Natural killer cell (primary cell): ENCODE results near the gene ATP6V0C. TPM values are rescaled to one million over a fixed set of nuclear protein-coding genes. Genes with fewer than 3 reads are reported as not detected.
A peak's percentile ranks its signal among the peaks of the same experiment; 100 is the strongest.

Experiments
- ATAC-seq, 3 donors: fragments of 150-1000 bp in 2 of 3; fragments of 200-7000 bp in 1 of 3; cut with Tn5 transposase; 1 replicate in 1 of 3; 2 replicates in 2 of 3; pipeline ENCODE4 v1.10.0; 2021; ENCODE audit warnings: mild to moderate bottlenecking in 2 of 3, moderate library complexity in 2 of 3
- DNase-seq, 2 donors: peaks; one replicate each; pipeline versions ENCODE4 v3.0.0 to v3.0.0-alpha.2; 2013 to 2021; ENCODE audit warnings: mixed read lengths in 1 of 2
- H3K27ac ChIP-seq: one replicate; pipeline ENCODE4 v1.5.1; 2013; ENCODE audit warnings: mild to moderate bottlenecking, low read length
- H3K27me3 ChIP-seq: one replicate; pipeline ENCODE4 v1.6.1; 2013; ENCODE audit warnings: low read length; ENCODE audit not compliant: control insufficient read depth, insufficient read depth
- H3K36me3 ChIP-seq: one replicate; pipeline ENCODE4 v1.6.1; 2013; ENCODE audit warnings: low read length; ENCODE audit not compliant: control insufficient read depth, insufficient read depth
- H3K4me1 ChIP-seq: one replicate; pipeline ENCODE4 v1.6.1; 2013; ENCODE audit warnings: low read length; ENCODE audit not compliant: control insufficient read depth, insufficient read depth
- H3K4me3 ChIP-seq: one replicate; pipeline ENCODE4 v1.5.1; 2013; ENCODE audit warnings: low read length
- H3K9me3 ChIP-seq: one replicate; pipeline ENCODE4 v1.6.1; 2013; ENCODE audit warnings: low read length; ENCODE audit not compliant: control insufficient read depth, insufficient read depth
- H3K27ac Mint-ChIP-seq, 2 donors: one replicate each; pipeline ENCODE4 v1.8.0; 2022; ENCODE audit warnings: mild to moderate bottlenecking in 2 of 2, mixed read lengths in 2 of 2, moderate library complexity in 1 of 2
- H3K27me3 Mint-ChIP-seq, 2 donors: one replicate each; pipeline ENCODE4 v1.8.0; 2022; ENCODE audit warnings: low read depth in 2 of 2, mixed read lengths in 2 of 2
- H3K36me3 Mint-ChIP-seq: one replicate; pipeline ENCODE4 v1.8.0; 2022; ENCODE audit warnings: mixed read lengths
- H3K4me1 Mint-ChIP-seq, 2 donors: one replicate each; pipeline ENCODE4 v1.8.0; 2022; ENCODE audit warnings: mixed read lengths in 2 of 2
- H3K4me3 Mint-ChIP-seq: one replicate; pipeline ENCODE4 v1.8.0; 2022; ENCODE audit warnings: mild to moderate bottlenecking, moderate library complexity, mixed read lengths
- H3K9me3 Mint-ChIP-seq, 2 donors: one replicate each; pipeline ENCODE4 v1.8.0; 2022; ENCODE audit warnings: mixed read lengths in 2 of 2
- CTCF ChIP-seq: fragments of 200-600 bp; IDR thresholded peaks from one replicate; pipeline ENCODE4 v1.8.0; 2022; ENCODE audit warnings: antibody characterized with exemption
- WGBS: methylation state at CpG from one replicate; pipeline ENCODE4 v1.1.7; 2013; ENCODE audit warnings: missing lambda C conversion rate; ENCODE audit not compliant: insufficient coverage; 5-methylcytosine and 5-hydroxymethylcytosine counted together
- intact Hi-C: fragments of 100-400 bp; cut with micrococcal nuclease; formaldehyde crosslinking; loops from one replicate; pipeline ENCODE4 v1.14.2; 2022
- total RNA-seq, 4 donors: library from RNA; stranded (reverse); fragments of 120-200 nt in 1 of 4; gene quantifications; one replicate each; pipeline versions ENCODE4 v1.2.3 to v1.2.4, GENCODE V29; 2013 to 2022

ATP6V0C gene
- total RNA-seq, 3 donors from 2014 or later (not counting 1 experiment from before 2014, with no cell fraction given), result 183 to 242 (median 217) TPM

GRCh38 chr16:2499890-2500429 lies 13.8 kb upstream of the ATP6V0C start:
- Histone ChIP-seq H3K9me3 (no peaks in the 10 kb centered on the region), H3K4me1 (peaks cover 11% of the 10 kb centered on the region), H3K36me3 (peaks cover 6% of the 10 kb centered on the region), H3K27me3 (no peaks in the 10 kb centered on the region), H3K4me3 (no peak overlapping the region), H3K27ac (no peak overlapping the region)
- H3K9me3 Mint-ChIP-seq, result no peaks in the 10 kb centered on the region
- no peak overlapping the region for H3K4me3 Mint-ChIP-seq
- H3K27ac Mint-ChIP-seq, result no peak overlapping the region
- no peaks in the 10 kb centered on the region for H3K27me3 Mint-ChIP-seq
- ATAC-seq (no peak), DNase-seq (no peak)
- H3K4me1 Mint-ChIP-seq, result peaks cover 0 to 4% of the 10 kb centered on the region in 2 donors
- no peaks in the 10 kb centered on the region for H3K36me3 Mint-ChIP-seq
- WGBS, result 94% methylated on average over 29 of the region's 29 CpGs
- intact Hi-C loops, result no loop called here
- no peak for TF ChIP-seq CTCF

GRCh38 chr16:2500430-2500917 lies 13.3 kb upstream of the ATP6V0C start:
- Histone ChIP-seq H3K27ac (no peak overlapping the region), H3K4me3 (no peak overlapping the region), H3K36me3 (peaks cover 6% of the 10 kb centered on the region), H3K9me3 (no peaks in the 10 kb centered on the region), H3K27me3 (no peaks in the 10 kb centered on the region), H3K4me1 (peaks cover 11% of the 10 kb centered on the region)
- DNase-seq, result no peak
- Mint-ChIP-seq H3K27ac (no peak overlapping the region), H3K9me3 (no peaks in the 10 kb centered on the region), H3K36me3 (no peaks in the 10 kb centered on the region), H3K27me3 (no peaks in the 10 kb centered on the region), H3K4me3 (no peak overlapping the region), H3K4me1 (peaks cover 0 to 4% of the 10 kb centered on the region in 2 donors)
- no peak for TF ChIP-seq CTCF
- intact Hi-C loops, result no loop called here
- no peak for ATAC-seq
- WGBS, result 91% methylated on average over 20 of the region's 20 CpGs

GRCh38 chr16:2500918-2501750 lies 12.6 kb upstream of the ATP6V0C start:
- no peaks in the 10 kb centered on the region for H3K27me3 ChIP-seq
- no peak overlapping the region for H3K4me3 ChIP-seq
- H3K9me3 Mint-ChIP-seq, result no peaks in the 10 kb centered on the region
- H3K27me3 Mint-ChIP-seq, result no peaks in the 10 kb centered on the region
- no peak overlapping the region for H3K27ac ChIP-seq
- H3K4me1 Mint-ChIP-seq, result peaks cover 0 to 4% of the 10 kb centered on the region in 2 donors
- peak; percentile 91 for TF ChIP-seq CTCF
- peaks cover 5% of the 10 kb centered on the region for H3K36me3 ChIP-seq
- H3K4me1 ChIP-seq, result peaks cover 11% of the 10 kb centered on the region
- intact Hi-C loops, result no loop called here
- H3K4me3 Mint-ChIP-seq, result no peak overlapping the region
- H3K36me3 Mint-ChIP-seq, result no peaks in the 10 kb centered on the region
- H3K9me3 ChIP-seq, result no peaks in the 10 kb centered on the region
- 44% methylated on average over 22 of the region's 23 CpGs for WGBS
- peak; percentile 94 to 100 (median 98) for ATAC-seq
- H3K27ac Mint-ChIP-seq, result no peak overlapping the region
- DNase-seq, result peak; percentile 81 to 89
